GM23338 (cell line): Measurements from ENCODE around the gene VSIG10L2. TPM values are rescaled to one million over a fixed set of nuclear protein-coding genes. Genes with fewer than 3 reads are reported as not detected.

Experiments
- ATAC-seq: fragments of 200-7000 bp; cut with Tn5 transposase; 3 replicates; pipeline ENCODE4 v1.9.1; 2020
- DNase-seq: peaks from one replicate; pipeline ENCODE4 v3.0.0-alpha.2; 2015; ENCODE audit warnings: low spot score
- H2AFZ ChIP-seq: fragments of 200-600 bp; sonication (generic); 2 replicates; pipeline ENCODE4 v1.8.0; 2016; ENCODE audit warnings: antibody characterized with exemption, mild to moderate bottlenecking, moderate library complexity
- H3F3A ChIP-seq: fragments of 200-600 bp; sonication (generic); replicated peaks from 2 replicates; pipeline ENCODE4 v1.8.0; 2017; ENCODE audit warnings: antibody characterized with exemption, mixed run types, low read depth
- H3K27ac ChIP-seq: fragments of 200-600 bp; sonication (generic); 2 replicates; pipeline ENCODE4 v1.6.1; 2016; ENCODE audit warnings: low read depth
- H3K27me3 ChIP-seq: fragments of 200-600 bp; sonication (generic); 2 replicates; pipeline ENCODE4 v1.8.0; 2016; ENCODE audit warnings: mild to moderate bottlenecking, mixed run types, moderate library complexity; ENCODE audit not compliant: insufficient read depth
- H3K36me3 ChIP-seq: fragments of 200-600 bp; sonication (generic); 2 replicates; pipeline ENCODE4 v1.8.0; 2016; ENCODE audit warnings: mild to moderate bottlenecking; ENCODE audit not compliant: insufficient read depth
- H3K4me1 ChIP-seq: fragments of 200-600 bp; sonication (generic); 2 replicates; pipeline ENCODE4 v1.8.0; 2016; ENCODE audit warnings: mild to moderate bottlenecking, moderate library complexity; ENCODE audit not compliant: insufficient read depth
- H3K4me2 ChIP-seq: fragments of 200-600 bp; sonication (generic); 2 replicates; pipeline ENCODE4 v1.7.1; 2017; ENCODE audit warnings: mixed run types
- H3K4me3 ChIP-seq: fragments of 200-600 bp; sonication (generic); 2 replicates; pipeline ENCODE4 v1.6.1; 2016; ENCODE audit warnings: mixed run types
- H3K79me2 ChIP-seq: fragments of 200-600 bp; sonication (generic); replicated peaks from 2 replicates; pipeline ENCODE4 v1.8.0; 2017; ENCODE audit warnings: mild to moderate bottlenecking; ENCODE audit not compliant: insufficient read depth
- H3K9me2 ChIP-seq: fragments of 200-600 bp; sonication (generic); 2 replicates; pipeline ENCODE4 v1.8.0; 2017; ENCODE audit not compliant: insufficient read depth
- H4K20me1 ChIP-seq: fragments of 200-600 bp; sonication (generic); replicated peaks from 2 replicates; pipeline ENCODE4 v1.8.0; 2017; ENCODE audit warnings: mild to moderate bottlenecking; ENCODE audit not compliant: insufficient read depth
- H3K27ac Mint-ChIP-seq: 2 replicates; pipeline ENCODE4 v1.8.0; 2020; ENCODE audit warnings: inconsistent platforms, mild to moderate bottlenecking, moderate library complexity, mixed read lengths
- H3K27me3 Mint-ChIP-seq: 3 replicates; pipeline ENCODE4 v1.8.0; 2022; ENCODE audit warnings: low read depth, mild to moderate bottlenecking, moderate library complexity, mixed read lengths, inconsistent platforms; ENCODE audit not compliant: insufficient read depth, poor library complexity
- H3K36me3 Mint-ChIP-seq: 3 replicates; pipeline ENCODE4 v1.8.0; 2021; ENCODE audit warnings: low read depth, mild to moderate bottlenecking, inconsistent platforms, moderate library complexity, mixed read lengths
- H3K4me1 Mint-ChIP-seq: 3 replicates; pipeline ENCODE4 v1.8.0; 2020; ENCODE audit warnings: mild to moderate bottlenecking, inconsistent platforms, mixed read lengths
- H3K4me3 Mint-ChIP-seq: 3 replicates; pipeline ENCODE4 v1.8.0; 2021; ENCODE audit warnings: moderate library complexity, mild to moderate bottlenecking, inconsistent platforms, mixed read lengths
- H3K9me3 Mint-ChIP-seq: 3 replicates; pipeline ENCODE4 v1.8.0; 2020; ENCODE audit warnings: moderate library complexity, mild to moderate bottlenecking, inconsistent platforms, mixed read lengths
- CREB1 ChIP-seq: fragments of 250-450 bp; sonication (Bioruptor Pico); IDR thresholded peaks from 2 replicates; pipeline ENCODE4 v1.5.0; 2020; ENCODE audit warnings: low read depth, mild to moderate bottlenecking, moderate library complexity
- EZH2 ChIP-seq: fragments of 200-600 bp; sonication (generic); IDR thresholded peaks from one replicate; pipeline ENCODE4 v1.8.0; 2017; ENCODE audit warnings: antibody characterized with exemption, mild to moderate bottlenecking, low read depth; ENCODE audit not compliant: unreplicated experiment
- EZH2phosphoT487 ChIP-seq: fragments of 200-600 bp; sonication (generic); IDR thresholded peaks from one replicate; pipeline ENCODE4 v1.8.1; 2018; ENCODE audit warnings: antibody characterized with exemption; ENCODE audit not compliant: unreplicated experiment
- JUNB ChIP-seq: IDR thresholded peaks from one replicate; pipeline ENCODE4 v1.6.1; 2016; ENCODE audit warnings: antibody characterized with exemption; ENCODE audit not compliant: unreplicated experiment
- NANOG ChIP-seq: IDR thresholded peaks from 2 replicates; pipeline ENCODE4 v1.6.1; 2016; ENCODE audit warnings: antibody characterized with exemption, borderline replicate concordance
- POLR2AphosphoS5 ChIP-seq: IDR thresholded peaks from 2 replicates; pipeline ENCODE4 v1.6.1; 2016; ENCODE audit warnings: antibody characterized with exemption, low read depth
- REST ChIP-seq: IDR thresholded peaks from one replicate; pipeline ENCODE4 v1.6.1; 2018; ENCODE audit warnings: antibody characterized with exemption; ENCODE audit not compliant: unreplicated experiment
- STAT1 ChIP-seq: IDR thresholded peaks from one replicate; pipeline ENCODE4 v1.6.1; 2016; ENCODE audit warnings: antibody characterized with exemption; ENCODE audit not compliant: unreplicated experiment
- ZNF114 ChIP-seq: fragments of 250-450 bp; sonication (Bioruptor Pico); IDR thresholded peaks from 2 replicates; pipeline ENCODE4 v1.5.0; 2020; ENCODE audit warnings: mild to moderate bottlenecking, moderate library complexity
- ZNF331 ChIP-seq: fragments of 250-450 bp; sonication (Bioruptor Pico); IDR thresholded peaks from 2 replicates; pipeline ENCODE4 v1.5.0; 2020; ENCODE audit warnings: low read depth, mild to moderate bottlenecking, moderate library complexity
- polyA plus RNA-seq: library from polyadenylated mRNA; unstranded; fragments of >200 nt; fragmentation: Nextera tagmentation; extraction: Ambion mirVana; gene quantifications from 2 replicates; pipeline ENCODE4 v1.2.1, GENCODE V29; 2016
- total RNA-seq: library from RNA; depleted of rRNA; stranded (reverse); fragments of >200 nt; shearing (Covaris generic); gene quantifications from 2 replicates; pipeline ENCODE4 v1.2.3, GENCODE V29; 2014
- TF ChIP-seq, protein P1 (sequence below): fragments of 250-450 bp; sonication (Bioruptor Pico); IDR thresholded peaks from 2 replicates; pipeline ENCODE4 v1.5.0; 2020; ENCODE audit warnings: mild to moderate bottlenecking, moderate library complexity
- TF ChIP-seq, protein P2 (sequence below): IDR thresholded peaks from 2 replicates; pipeline ENCODE4 v1.6.1; 2016; ENCODE audit warnings: antibody characterized with exemption
- TF ChIP-seq, protein P3 (sequence below), 2 experiments: fragments of 200-600 bp in 1 of 2; sonication (generic) in 1 of 2; conservative IDR thresholded peaks; 2 replicates each; pipeline versions ENCODE4 v1.5.1 to v1.6.1; 2016 to 2017; ENCODE audit warnings: antibody characterized with exemption in 2 of 2, low read depth in 2 of 2, mild to moderate bottlenecking in 2 of 2, moderate library complexity in 1 of 2

VSIG10L2 gene
- total and polyA plus RNA-seq, 2 experiments from 2014 or later, result 0.63 TPM; not detected in 1

GRCh38 chr11:125942771-125943428, 2.9 kb upstream of the VSIG10L2 start:
- no peak overlapping the region for H3K4me2 ChIP-seq
- peaks cover 13% of the 10 kb centered on the region for H3K4me1 ChIP-seq
- peak overlapping the region; percentile 87; the same call in 1 of the 2 replicates for H2AFZ ChIP-seq
- H3K27ac ChIP-seq, result no peak overlapping the region
- TF ChIP-seq POLR2AphosphoS5 (no peak), ZNF114 (CRISPR knock-in tag) (no peak), ZNF331 (CRISPR knock-in tag) (no peak), STAT1 (no peak), JUNB (no peak), EZH2phosphoT487 (no peak), CREB1 (CRISPR knock-in tag) (no peak), REST (no peak), EZH2 (no peak), NANOG (no peak)
- TF ChIP-seq, protein P1, sequence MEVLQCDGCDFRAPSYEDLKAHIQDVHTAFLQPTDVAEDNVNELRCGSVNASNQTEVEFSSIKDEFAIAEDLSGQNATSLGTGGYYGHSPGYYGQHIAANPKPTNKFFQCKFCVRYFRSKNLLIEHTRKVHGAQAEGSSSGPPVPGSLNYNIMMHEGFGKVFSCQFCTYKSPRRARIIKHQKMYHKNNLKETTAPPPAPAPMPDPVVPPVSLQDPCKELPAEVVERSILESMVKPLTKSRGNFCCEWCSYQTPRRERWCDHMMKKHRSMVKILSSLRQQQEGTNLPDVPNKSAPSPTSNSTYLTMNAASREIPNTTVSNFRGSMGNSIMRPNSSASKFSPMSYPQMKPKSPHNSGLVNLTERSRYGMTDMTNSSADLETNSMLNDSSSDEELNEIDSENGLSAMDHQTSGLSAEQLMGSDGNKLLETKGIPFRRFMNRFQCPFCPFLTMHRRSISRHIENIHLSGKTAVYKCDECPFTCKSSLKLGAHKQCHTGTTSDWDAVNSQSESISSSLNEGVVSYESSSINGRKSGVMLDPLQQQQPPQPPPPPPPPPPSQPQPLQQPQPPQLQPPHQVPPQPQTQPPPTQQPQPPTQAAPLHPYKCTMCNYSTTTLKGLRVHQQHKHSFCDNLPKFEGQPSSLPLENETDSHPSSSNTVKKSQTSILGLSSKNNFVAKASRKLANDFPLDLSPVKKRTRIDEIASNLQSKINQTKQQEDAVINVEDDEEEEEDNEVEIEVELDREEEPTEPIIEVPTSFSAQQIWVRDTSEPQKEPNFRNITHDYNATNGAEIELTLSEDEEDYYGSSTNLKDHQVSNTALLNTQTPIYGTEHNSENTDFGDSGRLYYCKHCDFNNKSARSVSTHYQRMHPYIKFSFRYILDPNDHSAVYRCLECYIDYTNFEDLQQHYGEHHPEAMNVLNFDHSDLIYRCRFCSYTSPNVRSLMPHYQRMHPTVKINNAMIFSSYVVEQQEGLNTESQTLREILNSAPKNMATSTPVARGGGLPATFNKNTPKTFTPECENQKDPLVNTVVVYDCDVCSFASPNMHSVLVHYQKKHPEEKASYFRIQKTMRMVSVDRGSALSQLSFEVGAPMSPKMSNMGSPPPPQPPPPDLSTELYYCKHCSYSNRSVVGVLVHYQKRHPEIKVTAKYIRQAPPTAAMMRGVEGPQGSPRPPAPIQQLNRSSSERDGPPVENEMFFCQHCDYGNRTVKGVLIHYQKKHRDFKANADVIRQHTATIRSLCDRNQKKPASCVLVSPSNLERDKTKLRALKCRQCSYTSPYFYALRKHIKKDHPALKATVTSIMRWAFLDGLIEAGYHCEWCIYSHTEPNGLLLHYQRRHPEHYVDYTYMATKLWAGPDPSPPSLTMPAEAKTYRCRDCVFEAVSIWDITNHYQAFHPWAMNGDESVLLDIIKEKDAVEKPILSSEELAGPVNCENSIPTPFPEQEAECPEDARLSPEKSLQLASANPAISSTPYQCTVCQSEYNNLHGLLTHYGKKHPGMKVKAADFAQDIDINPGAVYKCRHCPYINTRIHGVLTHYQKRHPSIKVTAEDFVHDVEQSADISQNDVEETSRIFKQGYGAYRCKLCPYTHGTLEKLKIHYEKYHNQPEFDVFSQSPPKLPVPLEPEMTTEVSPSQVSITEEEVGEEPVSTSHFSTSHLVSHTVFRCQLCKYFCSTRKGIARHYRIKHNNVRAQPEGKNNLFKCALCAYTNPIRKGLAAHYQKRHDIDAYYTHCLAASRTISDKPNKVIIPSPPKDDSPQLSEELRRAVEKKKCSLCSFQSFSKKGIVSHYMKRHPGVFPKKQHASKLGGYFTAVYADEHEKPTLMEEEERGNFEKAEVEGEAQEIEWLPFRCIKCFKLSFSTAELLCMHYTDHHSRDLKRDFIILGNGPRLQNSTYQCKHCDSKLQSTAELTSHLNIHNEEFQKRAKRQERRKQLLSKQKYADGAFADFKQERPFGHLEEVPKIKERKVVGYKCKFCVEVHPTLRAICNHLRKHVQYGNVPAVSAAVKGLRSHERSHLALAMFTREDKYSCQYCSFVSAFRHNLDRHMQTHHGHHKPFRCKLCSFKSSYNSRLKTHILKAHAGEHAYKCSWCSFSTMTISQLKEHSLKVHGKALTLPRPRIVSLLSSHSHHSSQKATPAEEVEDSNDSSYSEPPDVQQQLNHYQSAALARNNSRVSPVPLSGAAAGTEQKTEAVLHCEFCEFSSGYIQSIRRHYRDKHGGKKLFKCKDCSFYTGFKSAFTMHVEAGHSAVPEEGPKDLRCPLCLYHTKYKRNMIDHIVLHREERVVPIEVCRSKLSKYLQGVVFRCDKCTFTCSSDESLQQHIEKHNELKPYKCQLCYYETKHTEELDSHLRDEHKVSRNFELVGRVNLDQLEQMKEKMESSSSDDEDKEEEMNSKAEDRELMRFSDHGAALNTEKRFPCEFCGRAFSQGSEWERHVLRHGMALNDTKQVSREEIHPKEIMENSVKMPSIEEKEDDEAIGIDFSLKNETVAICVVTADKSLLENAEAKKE (CRISPR knock-in tag), result no peak
- TF ChIP-seq, protein P2, sequence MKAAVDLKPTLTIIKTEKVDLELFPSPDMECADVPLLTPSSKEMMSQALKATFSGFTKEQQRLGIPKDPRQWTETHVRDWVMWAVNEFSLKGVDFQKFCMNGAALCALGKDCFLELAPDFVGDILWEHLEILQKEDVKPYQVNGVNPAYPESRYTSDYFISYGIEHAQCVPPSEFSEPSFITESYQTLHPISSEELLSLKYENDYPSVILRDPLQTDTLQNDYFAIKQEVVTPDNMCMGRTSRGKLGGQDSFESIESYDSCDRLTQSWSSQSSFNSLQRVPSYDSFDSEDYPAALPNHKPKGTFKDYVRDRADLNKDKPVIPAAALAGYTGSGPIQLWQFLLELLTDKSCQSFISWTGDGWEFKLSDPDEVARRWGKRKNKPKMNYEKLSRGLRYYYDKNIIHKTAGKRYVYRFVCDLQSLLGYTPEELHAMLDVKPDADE, result no peak
- TF ChIP-seq, protein P3, sequence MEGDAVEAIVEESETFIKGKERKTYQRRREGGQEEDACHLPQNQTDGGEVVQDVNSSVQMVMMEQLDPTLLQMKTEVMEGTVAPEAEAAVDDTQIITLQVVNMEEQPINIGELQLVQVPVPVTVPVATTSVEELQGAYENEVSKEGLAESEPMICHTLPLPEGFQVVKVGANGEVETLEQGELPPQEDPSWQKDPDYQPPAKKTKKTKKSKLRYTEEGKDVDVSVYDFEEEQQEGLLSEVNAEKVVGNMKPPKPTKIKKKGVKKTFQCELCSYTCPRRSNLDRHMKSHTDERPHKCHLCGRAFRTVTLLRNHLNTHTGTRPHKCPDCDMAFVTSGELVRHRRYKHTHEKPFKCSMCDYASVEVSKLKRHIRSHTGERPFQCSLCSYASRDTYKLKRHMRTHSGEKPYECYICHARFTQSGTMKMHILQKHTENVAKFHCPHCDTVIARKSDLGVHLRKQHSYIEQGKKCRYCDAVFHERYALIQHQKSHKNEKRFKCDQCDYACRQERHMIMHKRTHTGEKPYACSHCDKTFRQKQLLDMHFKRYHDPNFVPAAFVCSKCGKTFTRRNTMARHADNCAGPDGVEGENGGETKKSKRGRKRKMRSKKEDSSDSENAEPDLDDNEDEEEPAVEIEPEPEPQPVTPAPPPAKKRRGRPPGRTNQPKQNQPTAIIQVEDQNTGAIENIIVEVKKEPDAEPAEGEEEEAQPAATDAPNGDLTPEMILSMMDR (conservative IDR thresholded peaks at IDR 0.05; ENCODE audit: low read depth in 2 of 2), result no peak
- DNase-seq, result no peak
- H3F3A ChIP-seq, result no peaks in the 10 kb centered on the region
- no peaks in the 10 kb centered on the region for H4K20me1 ChIP-seq
- H3K36me3 ChIP-seq, result no peaks in the 10 kb centered on the region
- no peaks in the 10 kb centered on the region for H3K79me2 ChIP-seq
- H3K4me1 Mint-ChIP-seq, result peaks cover 22% of the 10 kb centered on the region
- no peaks in the 10 kb centered on the region; the same call in 2 of the 3 replicates for H3K9me3 Mint-ChIP-seq
- no peak overlapping the region for H3K4me3 Mint-ChIP-seq
- peaks cover 16% of the 10 kb centered on the region for H3K27me3 Mint-ChIP-seq
- H3K36me3 Mint-ChIP-seq, result no peaks in the 10 kb centered on the region
- no peaks in the 10 kb centered on the region for H3K27me3 ChIP-seq
- H3K4me3 ChIP-seq, result no peak overlapping the region
- H3K9me2 ChIP-seq, result no peaks in the 10 kb centered on the region
- no peak for ATAC-seq
- no peak overlapping the region for H3K27ac Mint-ChIP-seq
